GM12874 (cell line): ENCODE measurements around the gene RAI14.

Source experiments
- TF ChIP-seq, protein P1 (sequence below): IDR thresholded peaks from 2 replicates; pipeline ENCODE4 v1.5.1; 2011; ENCODE audit warnings: low read depth, mild to moderate bottlenecking, control low read depth, low read length, moderate library complexity; ENCODE audit not compliant: insufficient read depth

Gene RAI14

DNA sequence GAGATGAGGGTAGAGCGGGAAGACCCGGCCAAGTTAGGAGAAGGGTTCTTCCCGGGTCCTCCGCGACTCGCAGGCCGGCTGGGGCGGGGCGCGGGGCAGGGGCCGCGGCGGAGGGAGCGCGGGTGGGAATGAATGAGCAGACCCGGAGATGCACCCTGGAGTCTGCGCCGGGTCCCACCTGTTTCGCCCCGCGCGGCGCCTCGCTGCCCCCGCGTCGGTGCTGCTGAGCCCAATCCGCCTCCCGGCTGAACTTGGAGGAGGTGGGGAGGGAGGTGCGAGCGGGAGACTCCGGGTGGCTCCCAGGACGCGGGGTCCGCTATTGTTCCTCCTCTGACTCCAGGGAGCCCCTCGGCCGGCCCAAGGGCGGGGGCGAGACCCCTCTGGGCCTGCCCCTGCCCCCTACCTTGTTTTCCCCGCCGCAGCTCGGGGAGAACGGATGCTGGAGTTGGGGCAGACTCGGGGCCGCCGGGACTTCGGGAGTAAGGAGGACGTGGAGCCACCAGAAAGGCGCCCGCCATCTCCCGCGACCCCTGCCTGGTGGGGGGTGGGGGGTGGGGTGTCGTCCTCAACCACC lies 659 bp downstream of the RAI14 start:
- TF ChIP-seq, protein P1, sequence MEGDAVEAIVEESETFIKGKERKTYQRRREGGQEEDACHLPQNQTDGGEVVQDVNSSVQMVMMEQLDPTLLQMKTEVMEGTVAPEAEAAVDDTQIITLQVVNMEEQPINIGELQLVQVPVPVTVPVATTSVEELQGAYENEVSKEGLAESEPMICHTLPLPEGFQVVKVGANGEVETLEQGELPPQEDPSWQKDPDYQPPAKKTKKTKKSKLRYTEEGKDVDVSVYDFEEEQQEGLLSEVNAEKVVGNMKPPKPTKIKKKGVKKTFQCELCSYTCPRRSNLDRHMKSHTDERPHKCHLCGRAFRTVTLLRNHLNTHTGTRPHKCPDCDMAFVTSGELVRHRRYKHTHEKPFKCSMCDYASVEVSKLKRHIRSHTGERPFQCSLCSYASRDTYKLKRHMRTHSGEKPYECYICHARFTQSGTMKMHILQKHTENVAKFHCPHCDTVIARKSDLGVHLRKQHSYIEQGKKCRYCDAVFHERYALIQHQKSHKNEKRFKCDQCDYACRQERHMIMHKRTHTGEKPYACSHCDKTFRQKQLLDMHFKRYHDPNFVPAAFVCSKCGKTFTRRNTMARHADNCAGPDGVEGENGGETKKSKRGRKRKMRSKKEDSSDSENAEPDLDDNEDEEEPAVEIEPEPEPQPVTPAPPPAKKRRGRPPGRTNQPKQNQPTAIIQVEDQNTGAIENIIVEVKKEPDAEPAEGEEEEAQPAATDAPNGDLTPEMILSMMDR: no peak

DNA sequence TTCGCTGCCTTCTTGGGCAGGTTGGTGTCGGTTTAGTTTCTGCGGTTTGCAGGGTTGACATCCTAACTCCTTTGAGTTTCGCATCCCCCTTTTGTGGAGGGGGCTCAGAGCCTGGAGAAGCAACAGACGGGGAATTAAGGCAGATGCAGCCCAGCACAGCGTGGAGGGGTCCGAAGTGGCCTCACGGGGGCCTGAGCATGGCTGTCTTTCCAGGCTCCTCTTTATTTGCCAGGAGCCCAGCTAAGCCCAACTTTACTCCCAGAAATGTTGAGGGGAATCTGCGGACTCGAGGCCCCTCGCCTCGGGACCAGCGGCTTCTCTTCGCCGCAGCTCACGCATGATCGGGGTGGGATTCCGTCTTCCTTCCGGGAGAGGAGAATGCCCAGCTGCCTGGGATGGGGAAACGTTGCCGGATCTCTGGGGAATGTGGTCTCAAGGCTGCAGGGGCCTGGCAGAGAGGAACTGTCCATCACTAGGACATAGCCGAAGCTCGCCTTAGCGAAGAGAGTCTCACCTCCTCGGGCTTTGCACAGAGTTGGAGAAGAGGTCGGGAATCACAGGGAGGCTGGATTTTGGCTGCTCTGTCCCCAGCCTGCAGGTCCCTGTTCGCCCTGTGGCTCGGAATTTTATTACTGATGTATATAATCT lies 1.3 kb downstream of the RAI14 start:
- TF ChIP-seq, protein P1: no peak

DNA sequence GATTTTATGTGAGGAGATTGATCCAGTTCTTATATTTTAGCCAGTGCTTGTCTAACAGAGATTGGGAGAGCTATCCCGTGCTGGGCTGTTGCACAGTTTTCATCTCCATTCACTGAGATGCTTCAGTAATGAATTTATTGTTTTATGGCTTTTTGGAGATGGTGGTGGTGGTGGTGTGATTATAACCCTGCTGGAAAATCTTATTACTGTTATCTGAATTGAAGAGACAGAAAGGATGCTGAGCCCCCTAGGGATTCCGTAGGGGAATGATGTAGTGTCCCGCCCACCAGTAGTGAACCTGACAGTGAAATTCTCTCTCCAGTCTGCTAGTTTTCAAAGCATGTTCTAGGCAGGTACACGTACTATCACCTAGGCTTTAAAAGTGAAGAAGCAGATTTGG lies 1.9 kb downstream of the RAI14 start:
- TF ChIP-seq, protein P1: no peak

DNA sequence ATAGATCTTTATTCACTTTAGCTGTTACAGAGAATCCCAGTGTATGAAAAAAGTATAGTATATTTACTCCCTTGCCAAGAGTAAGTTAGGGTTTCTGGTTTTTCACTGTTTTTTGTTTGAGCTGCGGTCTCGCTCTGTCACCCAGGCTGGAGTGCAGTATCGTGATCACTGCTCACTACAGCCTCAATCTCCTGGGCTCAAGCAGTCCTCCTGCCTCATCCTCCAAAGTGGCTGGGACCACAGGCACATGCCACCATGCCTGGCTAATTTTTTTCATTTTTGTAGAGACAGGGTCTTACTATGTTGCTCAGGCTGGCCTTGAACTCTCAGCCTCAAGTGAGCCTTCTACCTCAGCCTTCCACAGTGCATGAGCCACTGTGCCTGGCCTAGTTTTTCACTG lies 3.0 kb downstream of the RAI14 start:
- TF ChIP-seq, protein P1: no peak

DNA sequence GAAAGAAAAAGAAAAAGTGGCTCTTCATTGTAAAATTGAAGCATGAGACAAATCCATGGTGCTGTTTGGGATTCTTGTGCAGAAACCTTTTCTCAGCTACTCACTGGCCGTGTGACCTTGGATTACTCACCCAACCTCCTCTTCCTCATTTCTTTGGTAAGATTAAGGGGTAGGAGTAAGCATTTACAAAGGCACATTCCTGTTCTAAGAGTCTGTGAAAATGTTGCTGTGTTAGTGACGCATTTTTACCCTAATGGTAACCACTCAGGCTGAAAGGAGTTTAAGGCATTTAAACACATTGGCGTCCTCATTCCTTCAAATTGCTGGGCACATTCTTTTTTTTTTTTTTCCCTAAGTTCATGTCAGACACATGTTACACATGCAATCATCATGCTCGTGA lies 4.3 kb downstream of the RAI14 start:
- TF ChIP-seq, protein P1: no peak

DNA sequence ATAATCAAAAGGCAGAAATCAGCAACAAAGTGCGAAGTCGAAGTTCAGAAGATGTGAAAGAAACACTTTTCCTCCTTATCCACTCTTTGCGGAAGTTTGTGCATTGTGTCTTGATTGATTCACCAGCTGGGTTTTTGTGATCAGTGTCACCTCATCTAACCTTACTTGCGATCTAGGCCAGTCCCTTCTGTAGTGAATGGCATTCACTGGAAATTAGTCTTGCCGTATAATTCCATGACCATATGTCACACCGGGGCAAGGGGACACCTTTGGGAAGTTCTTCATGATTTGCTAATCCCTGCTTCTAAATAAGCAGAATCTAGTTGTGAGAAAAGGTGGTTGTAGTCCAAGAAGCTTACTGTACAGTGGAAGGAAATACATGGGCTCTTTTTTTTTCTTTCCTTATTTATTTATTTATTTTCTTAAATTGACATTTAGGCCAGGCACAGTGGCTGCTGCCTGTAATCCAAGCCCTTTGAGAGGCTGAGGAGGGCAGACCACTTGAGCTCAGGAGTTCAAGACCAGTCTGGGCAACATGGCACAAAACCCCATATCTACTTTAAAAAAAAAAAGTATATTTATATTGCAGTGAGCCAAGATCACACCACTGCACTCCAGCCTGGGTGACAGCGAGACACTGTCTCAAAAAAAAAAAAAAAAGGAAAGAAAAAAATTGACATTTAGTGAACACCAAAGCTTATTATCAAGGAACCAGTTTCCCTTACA lies 7.8 kb downstream of the RAI14 start:
- TF ChIP-seq, protein P1: no peak

DNA sequence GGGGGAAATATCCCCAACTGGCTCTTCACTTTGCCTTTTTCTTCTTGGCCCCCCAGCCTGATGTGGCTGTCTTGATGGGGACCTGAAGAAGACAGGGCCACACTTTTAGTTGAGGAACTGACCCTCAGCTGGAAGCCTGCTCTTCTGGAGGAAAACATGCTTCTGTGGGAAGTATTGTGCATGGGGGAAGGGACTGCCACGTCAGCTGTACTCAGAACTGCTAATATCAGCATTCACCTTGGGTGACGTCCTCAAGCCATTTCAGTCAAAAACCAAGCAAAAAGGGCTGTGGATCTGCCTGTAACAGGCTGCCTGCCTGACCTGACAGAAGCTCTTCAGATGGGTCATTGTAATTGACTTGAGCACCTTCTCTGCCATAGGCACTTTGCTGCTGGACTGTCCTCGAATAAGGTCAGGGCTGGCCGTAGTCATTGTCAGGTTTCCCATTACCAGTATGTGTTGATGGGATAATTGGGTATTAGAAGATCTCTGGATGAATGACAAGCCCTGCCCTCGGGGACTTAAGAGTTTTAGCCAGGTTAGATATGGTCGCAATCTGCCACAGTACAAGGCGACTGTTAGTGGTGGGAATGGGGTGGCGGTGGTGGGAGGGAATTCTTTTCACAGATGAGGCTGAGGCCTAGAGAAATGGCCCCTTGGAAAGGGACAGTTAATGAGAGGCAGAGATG lies 10.4 kb downstream of the RAI14 start:
- TF ChIP-seq, protein P1: no peak
